Measurements from ENCODE around the gene HDGF. TPM values are rescaled to one million over a fixed set of nuclear protein-coding genes. Genes with fewer than 3 reads are reported as not detected.

The HDGF gene
- total and polyA plus RNA-seq, 2 donors (not counting 1 experiment from before 2014, with no cell fraction given): 99.1 to 138 TPM

DNA sequence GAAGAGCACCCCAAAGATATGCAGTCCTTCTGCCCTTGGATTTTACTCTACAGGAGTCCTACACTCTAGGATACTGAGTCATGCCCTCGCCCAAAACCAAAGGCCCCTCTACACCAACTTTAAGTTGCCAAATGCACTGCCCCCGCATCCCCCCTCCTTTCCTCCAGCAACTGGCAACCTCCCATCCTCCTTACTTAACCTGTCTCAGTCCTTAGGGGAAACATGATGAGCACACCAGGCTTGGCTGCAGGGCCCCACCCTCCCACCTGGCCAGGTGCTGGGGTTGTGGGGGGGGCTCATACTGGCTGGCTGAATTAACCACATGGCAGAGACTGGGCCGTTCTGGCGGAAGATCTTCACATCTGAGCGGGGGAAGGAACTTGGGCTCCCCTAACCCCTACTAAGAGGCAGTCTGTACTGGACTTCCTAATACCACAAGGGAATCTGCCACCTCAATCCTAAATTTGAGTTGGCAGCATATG, 1.2 kb downstream of the HDGF start:
- H2AFZ ChIP-seq (ENCODE audit: low read length): no peak overlapping the region
- H3K27ac ChIP-seq (ENCODE audit: insufficient read depth, low read length): peak overlapping the region; percentile 100
- peaks cover 2% of the 10 kb centered on the region for H3K36me3 ChIP-seq (ENCODE audit: control insufficient read depth, insufficient read depth, low read length)
- H3K4me3 ChIP-seq (replicated peaks in 1 of 4; ENCODE audit: control extremely low read depth in 1 of 4, insufficient read depth in 1 of 4, low read depth in 3 of 4, low read length in 4 of 4): peak overlapping the region; percentile 83 to 95 (median 90)
- no peaks in the 10 kb centered on the region for H3K27me3 ChIP-seq (ENCODE audit: control insufficient read depth, insufficient read depth, low read length)
- peaks cover 38% of the 10 kb centered on the region for H3K4me1 ChIP-seq (ENCODE audit: control insufficient read depth, extremely low read depth, insufficient read depth, low read length)
- peak overlapping the region; percentile 84 for H3K4me2 ChIP-seq (ENCODE audit: extremely low read depth, insufficient read depth, low read length)
- no peaks in the 10 kb centered on the region for H3K9me3 ChIP-seq (ENCODE audit: control insufficient read depth, insufficient read depth, low read depth, low read length)
- no peak for TF ChIP-seq CTCF (conservative IDR thresholded peaks at IDR 0.05 in 1 of 2, IDR thresholded peaks at IDR 0.05 in 1 of 2; ENCODE audit: low read depth in 1 of 2, low read length in 2 of 2)
- no peak for TF ChIP-seq EZH2 (IDR thresholded peaks at IDR 0.05; ENCODE audit: low read length, missing control alignments)
- DNase-seq (ENCODE audit: low read depth in 2 of 2): peak in 1 of 2 donors; percentile 38
- H3K9ac ChIP-seq (ENCODE audit: insufficient read depth, low read length): peak overlapping the region; percentile 89
- peaks cover 66% of the 10 kb centered on the region for H3K79me2 ChIP-seq (ENCODE audit: control insufficient read depth, insufficient read depth, low read length)
- H4K20me1 ChIP-seq (ENCODE audit: control insufficient read depth, extremely low read depth, insufficient read depth, low read length): no peaks in the 10 kb centered on the region

DNA sequence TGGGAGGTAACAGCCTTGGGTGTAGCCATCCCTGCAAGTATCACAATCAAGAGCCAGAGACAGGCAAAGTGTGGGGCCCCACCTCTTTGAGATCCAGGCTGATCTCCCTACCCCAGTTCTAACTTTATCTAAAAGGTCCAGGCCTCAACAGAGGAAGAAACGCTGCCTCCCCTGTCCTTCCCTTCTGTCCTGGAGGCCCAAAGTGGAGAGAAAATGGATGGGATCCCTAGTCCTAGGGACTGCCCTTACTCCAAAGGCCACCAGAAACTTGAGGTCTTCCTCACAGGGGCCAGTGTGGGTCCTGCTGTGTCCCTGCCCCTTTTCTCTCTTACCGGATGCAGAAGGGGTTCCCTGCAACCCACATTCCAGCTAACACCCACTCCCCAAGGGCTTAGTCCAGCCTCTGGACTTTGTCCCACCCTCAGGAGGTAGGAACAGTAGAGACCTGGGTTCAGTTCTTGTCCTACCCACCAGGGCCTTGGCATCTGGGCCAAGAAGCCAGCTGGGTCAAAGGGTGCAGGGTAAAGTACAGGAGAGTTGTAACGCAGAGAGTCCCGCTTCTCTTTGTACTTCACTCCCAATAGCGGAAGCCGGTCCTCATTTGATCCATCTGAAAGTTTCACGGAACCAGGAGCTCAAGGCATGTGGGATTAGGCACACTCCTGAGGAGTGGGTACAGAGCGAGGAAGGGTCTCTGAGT, 1.9 kb downstream of the HDGF start:
- no peak for DNase-seq (ENCODE audit: low read depth in 2 of 2)
- TF ChIP-seq EZH2 (IDR thresholded peaks at IDR 0.05; ENCODE audit: low read length, missing control alignments) (no peak), CTCF (conservative IDR thresholded peaks at IDR 0.05 in 1 of 2, IDR thresholded peaks at IDR 0.05 in 1 of 2; ENCODE audit: low read depth in 1 of 2, low read length in 2 of 2) (no peak)
- Histone ChIP-seq H3K27me3 (ENCODE audit: control insufficient read depth, insufficient read depth, low read length) (no peaks in the 10 kb centered on the region), H3K4me3 (replicated peaks in 1 of 4; ENCODE audit: control extremely low read depth in 1 of 4, insufficient read depth in 1 of 4, low read depth in 3 of 4, low read length in 4 of 4) (peak overlapping the region; percentile 83 to 95 (median 90)), H3K9me3 (ENCODE audit: control insufficient read depth, insufficient read depth, low read depth, low read length) (no peaks in the 10 kb centered on the region), H3K4me1 (ENCODE audit: control insufficient read depth, extremely low read depth, insufficient read depth, low read length) (peaks cover 38% of the 10 kb centered on the region), H3K9ac (ENCODE audit: insufficient read depth, low read length) (peak overlapping the region; percentile 89), H3K79me2 (ENCODE audit: control insufficient read depth, insufficient read depth, low read length) (peaks cover 73% of the 10 kb centered on the region), H4K20me1 (ENCODE audit: control insufficient read depth, extremely low read depth, insufficient read depth, low read length) (no peaks in the 10 kb centered on the region), H3K36me3 (ENCODE audit: control insufficient read depth, insufficient read depth, low read length) (peaks cover 8% of the 10 kb centered on the region), H3K27ac (ENCODE audit: insufficient read depth, low read length) (peak overlapping the region; percentile 100), H2AFZ (ENCODE audit: low read length) (no peak overlapping the region), H3K4me2 (ENCODE audit: extremely low read depth, insufficient read depth, low read length) (peak overlapping the region; percentile 84)

DNA sequence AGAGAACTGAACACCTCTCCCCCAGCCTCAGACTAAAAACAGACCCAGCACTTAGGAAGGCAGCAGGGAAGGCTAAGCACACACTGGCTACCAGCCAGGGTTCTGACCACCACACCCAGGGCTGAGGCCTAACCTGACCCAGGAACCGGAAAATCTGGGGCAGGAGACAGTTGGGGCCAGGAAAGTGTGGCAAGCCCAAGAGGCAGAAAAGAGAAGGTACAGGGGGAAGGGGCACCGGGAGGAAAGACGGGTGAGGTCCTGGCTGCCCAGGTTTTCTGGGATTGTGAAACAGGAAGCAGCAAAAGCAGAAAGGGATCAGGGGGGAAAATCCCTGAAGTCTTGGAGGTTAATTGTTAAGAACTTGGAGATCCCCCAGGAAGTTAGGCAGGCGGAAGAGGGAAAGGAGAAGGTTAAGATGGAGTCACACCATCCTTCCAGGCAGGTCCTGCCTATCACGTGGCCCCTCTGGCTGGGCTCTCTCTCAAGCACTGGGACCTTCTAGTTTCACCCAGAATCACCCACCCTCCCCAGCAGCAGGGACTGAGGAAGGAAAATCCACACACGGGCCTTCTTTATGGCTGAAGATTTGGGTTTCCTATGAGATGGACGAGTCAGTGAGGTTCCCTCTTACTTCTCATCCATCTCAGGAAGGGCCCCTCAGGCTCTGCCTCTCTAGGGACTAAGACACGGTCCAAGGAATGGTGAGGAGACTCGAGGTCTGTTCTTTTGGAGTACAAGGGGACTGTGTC, 2.6 kb downstream of the HDGF start:
- H3K9ac ChIP-seq (ENCODE audit: insufficient read depth, low read length): peak overlapping the region; percentile 89
- peak; percentile 41 to 70 for DNase-seq (ENCODE audit: low read depth in 2 of 2)
- peaks cover 77% of the 10 kb centered on the region for H3K79me2 ChIP-seq (ENCODE audit: control insufficient read depth, insufficient read depth, low read length)
- no peaks in the 10 kb centered on the region for H4K20me1 ChIP-seq (ENCODE audit: control insufficient read depth, extremely low read depth, insufficient read depth, low read length)
- no peak for TF ChIP-seq CTCF (conservative IDR thresholded peaks at IDR 0.05 in 1 of 2, IDR thresholded peaks at IDR 0.05 in 1 of 2; ENCODE audit: low read depth in 1 of 2, low read length in 2 of 2)
- TF ChIP-seq EZH2 (IDR thresholded peaks at IDR 0.05; ENCODE audit: low read length, missing control alignments): no peak
- no peaks in the 10 kb centered on the region for H3K27me3 ChIP-seq (ENCODE audit: control insufficient read depth, insufficient read depth, low read length)
- peaks cover 10% of the 10 kb centered on the region for H3K36me3 ChIP-seq (ENCODE audit: control insufficient read depth, insufficient read depth, low read length)
- H3K9me3 ChIP-seq (ENCODE audit: control insufficient read depth, insufficient read depth, low read depth, low read length): no peaks in the 10 kb centered on the region
- H2AFZ ChIP-seq (ENCODE audit: low read length): no peak overlapping the region
- H3K27ac ChIP-seq (ENCODE audit: insufficient read depth, low read length): peak overlapping the region; percentile 100
- H3K4me1 ChIP-seq (ENCODE audit: control insufficient read depth, extremely low read depth, insufficient read depth, low read length): peaks cover 38% of the 10 kb centered on the region
- peak overlapping the region; percentile 83 to 95 (median 90) for H3K4me3 ChIP-seq (replicated peaks in 1 of 4; ENCODE audit: control extremely low read depth in 1 of 4, insufficient read depth in 1 of 4, low read depth in 3 of 4, low read length in 4 of 4)
- peak overlapping the region; percentile 84 for H3K4me2 ChIP-seq (ENCODE audit: extremely low read depth, insufficient read depth, low read length)
